ENCODE results near the gene NEK8. TPM values are rescaled to one million over a fixed set of nuclear protein-coding genes. Genes with fewer than 3 reads are reported as not detected.
"Not testable (repeated sequence)": the region's sequence is repeated elsewhere in the genome, so short reads cannot be mapped to it uniquely, and the experiment has no call there.

The NEK8 gene
- polyA plus RNA-seq, 12 donors, result 1.8 to 7.8 (median 2.6) TPM; not detected in 1

DNA sequence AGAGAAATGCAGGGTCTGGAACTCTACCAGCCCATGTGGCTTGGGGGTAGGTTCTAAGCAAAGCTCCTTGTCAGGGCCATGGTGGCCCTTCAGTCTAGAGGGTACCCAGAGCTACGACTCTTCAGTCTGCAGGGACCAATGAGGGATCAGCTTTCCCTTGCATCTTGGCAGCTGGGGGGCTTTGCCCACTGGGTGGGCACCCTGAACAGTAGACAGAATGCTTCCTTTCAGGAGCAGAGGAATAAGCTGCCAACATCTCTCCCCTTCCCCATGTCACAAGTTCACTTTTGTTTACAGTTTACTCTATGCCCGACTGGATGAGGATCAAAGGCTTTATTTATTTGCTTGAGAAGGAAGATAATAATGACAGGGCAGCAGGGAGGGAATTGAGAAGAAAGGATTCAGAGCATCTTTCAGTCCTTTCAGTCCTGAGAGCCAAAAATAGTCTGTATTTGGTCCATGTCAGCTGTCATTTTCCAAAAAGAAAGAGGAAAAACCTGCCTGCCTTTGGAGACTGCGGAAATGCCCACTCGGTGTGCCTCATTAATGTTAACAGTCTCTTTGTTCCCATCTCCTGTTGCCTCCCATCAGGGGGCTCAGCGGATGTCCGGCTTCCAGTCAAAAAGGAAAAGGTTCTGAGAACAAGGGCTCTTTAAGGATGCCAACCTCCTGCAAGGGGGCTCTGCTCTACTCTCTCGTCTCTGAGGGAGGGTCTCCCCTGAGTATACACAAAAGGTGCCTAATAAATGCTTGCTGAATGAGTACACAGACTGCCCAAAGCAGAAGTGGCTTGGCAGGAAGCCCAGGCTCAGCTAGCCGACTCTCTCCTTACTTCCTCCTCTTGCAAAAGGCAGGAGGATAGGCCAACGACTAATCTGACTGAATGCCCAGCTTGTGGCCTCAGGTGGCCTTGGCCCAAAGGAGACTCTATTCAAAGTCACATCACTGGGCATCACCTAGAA is 32.3 kb downstream of the NEK8 start:
- no peak for DNase-seq

DNA sequence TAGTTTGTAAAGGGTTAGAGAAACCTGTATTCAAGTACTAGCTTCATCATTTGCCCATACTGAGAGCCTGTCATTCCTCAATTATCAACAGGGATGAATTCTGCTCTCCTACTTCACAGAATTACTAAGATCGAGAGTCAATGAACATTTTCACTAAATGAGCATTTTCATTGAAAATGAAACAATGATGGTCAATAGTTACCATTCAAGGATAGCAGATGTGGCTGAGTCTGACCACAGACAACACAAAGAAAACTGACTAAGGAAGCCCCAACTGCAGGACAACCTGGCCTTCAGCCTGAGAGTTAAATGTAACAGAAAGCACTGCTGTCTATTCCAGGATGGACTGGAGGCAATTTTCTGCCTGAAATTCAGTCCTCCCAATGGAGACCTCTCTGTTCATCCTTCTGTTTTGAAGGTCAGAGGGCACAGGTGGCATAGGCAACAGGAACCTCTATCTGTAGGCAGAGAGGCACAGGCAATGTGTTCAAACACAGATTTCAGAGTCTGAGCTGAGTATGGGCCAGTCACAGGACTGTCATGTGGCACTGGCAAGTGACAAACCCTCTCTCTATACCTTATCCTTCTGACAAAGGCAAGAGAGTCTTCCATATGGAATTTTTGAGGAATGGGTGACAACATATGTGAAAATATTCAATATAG is 34.7 kb downstream of the NEK8 start:
- DNase-seq, result no peak

DNA sequence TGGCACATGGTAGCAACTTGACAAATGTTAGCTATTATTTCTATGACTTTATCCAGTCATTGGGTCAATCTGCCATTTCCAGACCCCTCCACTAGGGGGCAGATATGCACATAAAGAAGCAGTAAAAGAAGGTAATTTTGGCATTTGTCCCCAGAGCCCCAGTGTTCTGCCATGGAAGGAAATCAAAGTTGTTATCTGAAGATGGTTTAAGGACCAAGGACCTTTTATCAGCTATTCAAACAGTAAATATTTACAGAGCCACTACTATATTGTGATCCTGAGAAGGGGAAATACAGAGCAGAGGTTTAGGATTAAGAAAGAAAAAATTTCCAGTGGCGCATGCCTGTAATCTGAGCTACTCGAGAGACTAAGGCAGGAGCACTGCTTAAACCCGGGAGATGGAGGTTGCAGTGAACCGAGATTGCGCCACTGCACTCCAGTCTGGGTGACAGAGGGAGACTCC is 35.2 kb downstream of the NEK8 start:
- DNase-seq, result peak; percentile 71

DNA sequence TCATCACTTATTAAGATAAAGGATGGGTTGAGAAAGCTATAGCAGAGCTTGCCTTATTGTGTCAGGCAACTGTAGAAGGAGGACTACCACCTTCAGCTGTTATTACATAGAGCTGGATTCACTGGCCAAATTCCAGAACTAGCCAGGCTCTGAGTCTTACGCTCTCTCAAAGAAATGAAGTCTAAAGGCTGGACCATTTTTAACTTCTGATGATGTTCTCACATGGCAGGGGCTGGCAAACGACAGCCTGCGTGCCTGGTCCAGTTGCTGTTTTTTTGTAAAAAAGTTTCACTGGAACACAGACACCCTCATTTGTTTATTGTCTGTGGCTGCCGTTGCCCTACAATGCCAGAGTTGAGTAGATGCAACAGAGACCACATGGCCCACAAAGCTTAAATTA is 36.5 kb downstream of the NEK8 start:
- no peak for DNase-seq

DNA sequence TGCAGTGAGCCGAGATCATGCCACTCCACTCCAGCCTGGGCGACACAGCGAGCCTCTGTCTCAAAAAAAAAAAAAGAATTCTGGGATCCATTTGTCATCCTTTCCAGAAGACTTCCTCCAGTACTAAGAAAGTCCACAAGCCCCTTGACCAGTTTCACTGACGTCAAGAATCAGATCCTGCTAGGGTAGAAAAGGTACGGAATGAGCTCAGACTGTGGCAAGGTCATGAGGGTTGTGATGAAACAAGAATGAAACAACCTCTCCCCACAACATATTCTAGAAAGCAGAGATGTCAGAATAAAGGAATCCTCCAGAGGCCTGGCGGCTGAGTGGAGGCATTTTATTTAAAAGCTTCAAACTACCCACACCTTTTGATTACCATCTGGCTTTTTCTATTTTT is 45.1 kb downstream of the NEK8 start:
- DNase-seq, result no peak

DNA sequence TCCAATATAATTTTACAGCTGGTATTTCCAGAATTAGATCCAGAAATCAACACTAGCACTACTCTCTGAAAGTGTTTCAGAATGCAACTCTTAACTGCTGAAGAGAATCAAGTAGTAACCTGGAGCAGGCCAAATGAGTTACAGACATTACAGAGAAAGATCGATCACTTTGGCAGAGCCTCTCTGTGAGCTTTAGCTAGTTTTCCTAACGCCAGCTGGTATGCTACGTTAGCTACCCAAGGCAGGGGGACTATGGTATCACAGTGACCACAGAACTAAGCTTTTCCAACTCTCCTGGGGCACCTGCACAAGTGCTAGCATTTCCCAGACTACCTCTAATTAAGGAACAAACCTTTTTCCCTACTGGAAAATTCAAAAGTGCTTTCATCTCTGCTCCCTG is 45.6 kb downstream of the NEK8 start:
- DNase-seq, result no peak

DNA sequence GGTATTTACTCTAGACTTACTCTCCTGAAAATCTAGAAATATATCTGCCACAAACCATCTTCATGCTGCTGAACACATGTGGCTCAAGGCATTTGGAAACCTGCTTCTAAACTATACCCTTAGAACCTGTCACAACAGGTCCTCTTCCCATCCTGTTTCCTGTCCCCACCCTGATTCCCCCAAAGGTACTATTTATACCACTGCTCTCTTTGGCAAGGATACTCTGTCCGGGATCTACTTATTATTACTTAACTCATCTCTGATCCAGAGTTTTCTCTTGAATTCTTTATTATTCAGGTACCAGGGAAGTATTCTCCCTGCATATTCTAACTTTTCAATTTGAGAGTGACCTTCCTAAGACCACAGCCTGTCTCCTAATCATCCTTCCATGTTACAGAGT is 48.6 kb downstream of the NEK8 start:
- no peak for DNase-seq

DNA sequence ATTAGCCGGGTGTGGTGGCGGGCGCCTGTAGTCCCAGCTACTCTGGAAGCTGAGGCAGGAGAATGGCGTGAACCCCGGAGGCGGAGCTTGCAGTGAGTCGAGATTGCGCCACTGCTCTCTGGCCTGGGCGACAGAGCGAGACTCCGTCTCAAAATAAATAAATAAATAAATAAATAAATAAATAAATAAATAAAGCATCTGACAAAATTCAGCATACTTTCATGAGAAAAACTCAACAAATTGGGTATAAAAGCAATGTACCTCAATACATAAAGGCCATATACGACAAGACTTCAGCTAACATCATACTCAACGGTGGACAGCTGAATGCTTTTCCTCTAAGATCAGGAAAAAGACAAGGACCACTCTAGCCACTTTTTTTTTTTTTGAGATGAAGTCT is 51.0 kb downstream of the NEK8 start:
- not testable (repeated sequence) for DNase-seq

DNA sequence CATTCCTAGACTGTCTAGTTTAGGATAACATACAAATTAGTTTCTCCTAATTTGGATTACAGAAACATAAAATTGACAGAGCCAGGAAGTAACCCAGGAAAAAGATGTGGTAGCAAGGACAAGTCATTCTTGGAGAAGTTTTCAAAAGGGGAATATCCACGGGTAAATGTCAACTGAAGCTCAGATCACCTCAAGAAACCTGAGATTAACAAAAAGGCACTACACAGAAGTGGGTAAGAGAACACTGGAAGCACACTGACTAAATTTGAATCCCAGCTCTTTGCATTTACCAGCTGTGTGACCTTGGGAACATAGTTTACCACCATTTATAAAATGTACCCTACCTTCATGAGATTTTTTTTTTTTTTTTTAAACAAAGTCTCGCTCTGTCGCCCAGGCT is 54.6 kb downstream of the NEK8 start:
- no peak for DNase-seq

DNA sequence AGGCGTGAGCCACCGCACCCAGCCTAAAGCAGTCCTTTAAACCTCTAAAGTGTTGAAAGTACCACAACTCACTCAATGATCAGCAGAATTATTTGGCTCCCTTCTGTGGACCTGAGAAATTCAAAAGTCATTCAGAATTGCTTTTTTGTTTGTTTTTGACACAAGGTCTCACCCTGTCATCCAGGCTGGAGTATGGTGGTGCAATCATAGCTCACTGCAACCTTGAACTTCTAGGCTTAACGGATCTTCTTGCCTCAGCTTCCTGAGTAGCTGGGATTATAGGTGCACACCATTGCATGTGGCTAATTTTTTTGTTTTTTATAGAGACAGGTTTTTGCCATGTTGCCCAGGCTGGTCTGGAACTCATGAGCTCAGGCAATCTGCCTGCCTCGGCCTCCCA is 59.5 kb downstream of the NEK8 start:
- DNase-seq, result no peak

Other genes with a start within 250 kb of the NEK8 start
- gene FOXN1, start 222.4 kb upstream of the NEK8 start, polyA plus RNA-seq (ENCODE audit: insufficient read length in 12 of 12), result 10 to 100 TPM in 1 of 12 donors, 1 to 10 TPM in 2, under 1 TPM in 1, not detected in 8; 0.13 to 10.7 (median 2.1) TPM
- gene UNC119, start 176.2 kb upstream of the NEK8 start, polyA plus RNA-seq (ENCODE audit: insufficient read length in 12 of 12), result 10 to 100 TPM in 11 of 12 donors, not detected in 1; 10.0 to 35.2 (median 14.3) TPM
- gene PIGS, start 157.3 kb upstream of the NEK8 start, polyA plus RNA-seq (ENCODE audit: insufficient read length in 12 of 12), result 10 to 100 TPM in 11 of 12 donors, not detected in 1; 35.5 to 66.0 (median 45.0) TPM
- 1 to 10 TPM in 9 of 12 donors, under 1 TPM in 1, not detected in 2; 0.85 to 7.5 (median 2.1) TPM for gene ALDOC, start 151.9 kb upstream of the NEK8 start, polyA plus RNA-seq (ENCODE audit: insufficient read length in 12 of 12)
- 10 to 100 TPM in 11 of 12 donors, not detected in 1; 13.4 to 40.4 (median 20.9) TPM for gene SPAG5, start 129.8 kb upstream of the NEK8 start, polyA plus RNA-seq (ENCODE audit: insufficient read length in 12 of 12)
- gene RSKR, start 114.6 kb upstream of the NEK8 start, polyA plus RNA-seq (ENCODE audit: insufficient read length in 12 of 12), result 10 to 100 TPM in 9 of 12 donors, 1 to 10 TPM in 2, not detected in 1; 8.0 to 32.5 (median 16.8) TPM
- 10 to 100 TPM in 11 of 12 donors, not detected in 1; 47.5 to 88.6 (median 53.1) TPM for gene BLTP2, start 83.6 kb upstream of the NEK8 start, polyA plus RNA-seq (ENCODE audit: insufficient read length in 12 of 12)
- gene SDF2, start 66.9 kb upstream of the NEK8 start, polyA plus RNA-seq (ENCODE audit: insufficient read length in 12 of 12), result 10 to 100 TPM in 11 of 12 donors, not detected in 1; 31.3 to 49.8 (median 39.7) TPM
- gene SUPT6H, start 66.6 kb upstream of the NEK8 start, polyA plus RNA-seq (ENCODE audit: insufficient read length in 12 of 12), result 10 to 100 TPM in 11 of 12 donors, not detected in 1; 36.7 to 76.8 (median 40.9) TPM
- gene PROCA1, start 16.9 kb upstream of the NEK8 start, polyA plus RNA-seq (ENCODE audit: insufficient read length in 12 of 12), result 1 to 10 TPM in 10 of 12 donors, not detected in 2; 1.6 to 9.0 (median 2.5) TPM
- 10 to 100 TPM in 11 of 12 donors, not detected in 1; 49.7 to 98.2 (median 66.4) TPM for gene RAB34, start 10.9 kb upstream of the NEK8 start, polyA plus RNA-seq (ENCODE audit: insufficient read length in 12 of 12)
- 1,000 to 10,000 TPM in 9 of 12 donors, 100 to 1,000 TPM in 2, not detected in 1; 515 to 1,778 (median 1,509) TPM for gene RPL23A, start 8.8 kb upstream of the NEK8 start, polyA plus RNA-seq (ENCODE audit: insufficient read length in 12 of 12)
- gene TLCD1, start 2.6 kb upstream of the NEK8 start, polyA plus RNA-seq (ENCODE audit: insufficient read length in 12 of 12), result 1 to 10 TPM in 10 of 12 donors, not detected in 2; 2.5 to 5.4 (median 3.4) TPM
- gene TRAF4, start 15.2 kb downstream of the NEK8 start, polyA plus RNA-seq (ENCODE audit: insufficient read length in 12 of 12), result 10 to 100 TPM in 11 of 12 donors, not detected in 1; 39.4 to 93.0 (median 48.8) TPM
- 10 to 100 TPM in 11 of 12 donors, not detected in 1; 10.4 to 21.4 (median 12.9) TPM for gene FAM222B, start 114.0 kb downstream of the NEK8 start, polyA plus RNA-seq (ENCODE audit: insufficient read length in 12 of 12)
- 100 to 1,000 TPM in 1 of 12 donors, 10 to 100 TPM in 10, not detected in 1; 40.2 to 105 (median 44.9) TPM for gene ERAL1, start 126.2 kb downstream of the NEK8 start, polyA plus RNA-seq (ENCODE audit: insufficient read length in 12 of 12)
- gene FLOT2, start 168.9 kb downstream of the NEK8 start, polyA plus RNA-seq (ENCODE audit: insufficient read length in 12 of 12), result 10 to 100 TPM in 11 of 12 donors, not detected in 1; 49.5 to 78.9 (median 63.5) TPM
- 1 to 10 TPM in 10 of 12 donors, not detected in 2; 2.1 to 4.9 (median 3.6) TPM for gene DHRS13, start 174.3 kb downstream of the NEK8 start, polyA plus RNA-seq (ENCODE audit: insufficient read length in 12 of 12)
- 10 to 100 TPM in 11 of 12 donors, not detected in 1; 18.6 to 52.0 (median 28.9) TPM for gene PHF12, start 222.7 kb downstream of the NEK8 start, polyA plus RNA-seq (ENCODE audit: insufficient read length in 12 of 12)

All from muscle of arm (tissue), 12 donors.